Activated CD4-positive, alpha-beta T cell treated with anti-CD3 and anti-CD28 coated beads, Interleukin-2, amount 50 U/mL, for 16 hours (primary cell): ENCODE results near the gene FNBP1L.
"Not testable (repeated sequence)": the region's sequence is repeated elsewhere in the genome, so short reads cannot be mapped to it uniquely, and the experiment has no call there.

ENCODE experiments used
- DNase-seq: peaks from one replicate; pipeline ENCODE4 v3.0.0-alpha.2; 2020

FNBP1L gene

DNA sequence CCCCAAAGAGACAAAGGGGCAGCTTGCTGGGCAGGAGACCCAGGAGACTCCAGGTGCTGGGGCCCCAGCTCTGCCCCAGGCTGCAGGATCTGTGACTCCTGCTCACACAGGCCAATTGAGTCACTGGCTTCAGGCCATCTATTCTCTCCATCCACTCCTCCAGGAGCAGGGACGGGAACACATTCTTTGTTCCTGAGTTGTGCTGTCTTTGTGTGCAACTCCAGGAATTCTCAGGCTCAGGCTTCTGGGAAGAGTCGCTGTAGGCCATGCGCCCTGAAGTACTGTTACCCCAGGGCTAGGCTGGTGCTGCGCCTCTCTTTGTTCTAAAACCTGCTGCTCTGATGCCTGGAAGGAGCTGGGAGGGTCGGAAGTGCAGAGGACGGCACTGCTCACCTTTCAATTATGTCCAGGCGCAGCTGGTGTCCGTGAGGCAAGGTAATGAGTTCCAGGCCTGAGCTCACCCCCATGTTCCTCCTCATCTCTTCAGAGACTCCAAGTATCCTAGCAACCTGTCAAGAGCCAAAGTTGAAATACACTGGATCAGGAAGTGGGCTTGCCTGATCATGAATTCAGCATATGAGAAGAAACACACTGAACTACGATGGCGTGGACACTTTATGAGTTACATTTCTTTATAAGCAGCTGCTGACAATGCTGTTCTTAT is 127.8 kb downstream of the FNBP1L start:
- DNase-seq, result no peak

DNA sequence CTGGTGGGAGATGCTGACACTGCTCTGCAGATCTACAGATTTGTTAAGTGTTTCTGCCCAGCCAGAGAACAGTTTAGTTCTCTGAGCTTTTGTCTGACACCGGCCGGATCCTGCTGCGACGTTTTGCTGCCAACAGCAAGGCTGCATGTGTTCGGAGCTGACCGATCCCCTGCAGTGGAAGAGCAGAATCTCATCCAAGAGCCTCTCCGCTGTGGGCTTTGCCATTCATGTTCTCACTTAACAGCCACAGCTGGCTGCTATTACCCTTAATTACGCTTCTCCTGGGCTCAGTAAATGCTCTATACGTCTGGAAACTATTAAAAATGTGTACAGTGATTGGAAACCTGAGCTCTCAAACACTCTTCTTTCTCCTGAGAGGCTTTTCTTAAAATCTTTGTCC is 128.4 kb downstream of the FNBP1L start:
- DNase-seq, result no peak

DNA sequence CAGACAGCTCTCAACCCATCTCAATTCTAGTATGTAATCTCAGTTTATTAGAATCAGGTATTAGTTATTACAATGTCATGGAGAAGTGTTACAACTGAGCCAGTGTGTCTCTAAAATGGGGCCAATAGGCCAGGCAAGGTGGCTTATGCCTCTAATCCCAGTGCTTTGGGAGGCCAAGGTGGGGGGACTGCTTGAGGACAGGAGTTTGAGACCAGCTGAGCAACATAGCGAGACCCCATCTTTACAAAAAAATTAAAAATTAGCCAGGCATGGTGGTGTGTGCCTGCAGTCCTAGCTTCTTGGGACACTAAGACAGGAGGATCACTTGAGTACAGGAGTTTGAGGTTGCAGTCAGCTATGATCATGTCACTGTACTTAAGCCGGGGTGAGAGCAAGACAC is 128.8 kb downstream of the FNBP1L start:
- DNase-seq, result no peak

DNA sequence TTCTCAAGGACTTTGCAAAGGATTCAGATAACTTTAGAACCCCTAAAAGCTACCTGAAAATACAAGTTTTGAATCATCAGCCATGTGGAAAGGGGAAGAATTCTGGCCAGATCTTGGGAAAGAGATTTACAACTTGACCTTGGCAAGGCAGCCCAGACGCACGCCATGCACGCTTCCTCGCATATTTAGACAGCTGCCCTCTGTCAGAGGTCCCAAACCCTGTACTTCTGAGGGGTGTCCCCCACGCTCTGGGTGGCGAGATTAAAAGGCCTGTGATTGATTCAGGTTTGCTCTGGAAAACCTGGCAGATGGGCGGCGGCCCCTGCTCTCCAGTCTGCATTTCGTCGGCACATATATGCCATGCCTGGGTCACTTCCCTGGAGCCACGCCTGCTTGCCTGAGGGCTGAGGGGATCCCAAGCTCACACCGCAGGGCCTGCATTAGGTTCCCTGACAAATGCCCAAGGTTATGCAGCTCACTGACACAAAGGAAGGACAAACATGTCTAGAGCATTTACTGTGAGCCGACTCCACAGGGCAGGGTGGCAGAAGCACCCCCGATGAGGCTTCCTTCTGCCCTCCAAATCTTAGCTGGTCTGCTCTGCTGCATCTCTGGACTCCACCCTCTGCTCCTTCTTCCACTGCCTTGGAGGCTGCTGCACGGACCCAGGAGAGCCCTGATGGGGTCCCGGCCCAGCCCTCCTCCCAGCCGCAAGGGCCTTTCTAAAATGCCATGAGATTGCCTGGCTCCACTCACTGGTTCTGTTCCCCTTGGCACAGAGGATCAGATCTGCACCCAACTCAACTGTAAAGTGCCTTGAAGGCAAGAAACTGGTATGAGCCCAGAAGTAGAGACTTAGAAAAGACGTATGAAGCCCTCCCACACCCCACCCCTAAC is 129.9 kb downstream of the FNBP1L start:
- DNase-seq, result no peak

DNA sequence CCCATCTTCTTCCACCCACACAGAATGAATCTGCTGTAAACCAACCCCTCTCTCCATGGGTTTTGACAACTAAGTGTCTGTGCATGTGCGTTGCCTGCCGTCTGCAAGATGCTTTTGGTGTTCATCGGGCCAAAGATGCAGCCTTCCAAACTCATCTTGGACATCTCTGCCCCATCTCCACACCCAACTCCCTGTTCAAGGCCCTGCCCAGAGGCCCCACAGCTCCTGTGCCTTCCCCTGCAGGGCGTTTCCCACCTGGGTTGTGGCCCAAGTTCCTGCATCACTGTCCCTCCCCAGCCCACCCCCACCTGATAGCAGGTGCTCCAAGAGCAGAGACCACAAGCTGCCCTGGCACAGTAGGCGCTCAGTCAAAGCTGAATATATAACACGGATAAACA is 130.5 kb downstream of the FNBP1L start:
- no peak for DNase-seq

DNA sequence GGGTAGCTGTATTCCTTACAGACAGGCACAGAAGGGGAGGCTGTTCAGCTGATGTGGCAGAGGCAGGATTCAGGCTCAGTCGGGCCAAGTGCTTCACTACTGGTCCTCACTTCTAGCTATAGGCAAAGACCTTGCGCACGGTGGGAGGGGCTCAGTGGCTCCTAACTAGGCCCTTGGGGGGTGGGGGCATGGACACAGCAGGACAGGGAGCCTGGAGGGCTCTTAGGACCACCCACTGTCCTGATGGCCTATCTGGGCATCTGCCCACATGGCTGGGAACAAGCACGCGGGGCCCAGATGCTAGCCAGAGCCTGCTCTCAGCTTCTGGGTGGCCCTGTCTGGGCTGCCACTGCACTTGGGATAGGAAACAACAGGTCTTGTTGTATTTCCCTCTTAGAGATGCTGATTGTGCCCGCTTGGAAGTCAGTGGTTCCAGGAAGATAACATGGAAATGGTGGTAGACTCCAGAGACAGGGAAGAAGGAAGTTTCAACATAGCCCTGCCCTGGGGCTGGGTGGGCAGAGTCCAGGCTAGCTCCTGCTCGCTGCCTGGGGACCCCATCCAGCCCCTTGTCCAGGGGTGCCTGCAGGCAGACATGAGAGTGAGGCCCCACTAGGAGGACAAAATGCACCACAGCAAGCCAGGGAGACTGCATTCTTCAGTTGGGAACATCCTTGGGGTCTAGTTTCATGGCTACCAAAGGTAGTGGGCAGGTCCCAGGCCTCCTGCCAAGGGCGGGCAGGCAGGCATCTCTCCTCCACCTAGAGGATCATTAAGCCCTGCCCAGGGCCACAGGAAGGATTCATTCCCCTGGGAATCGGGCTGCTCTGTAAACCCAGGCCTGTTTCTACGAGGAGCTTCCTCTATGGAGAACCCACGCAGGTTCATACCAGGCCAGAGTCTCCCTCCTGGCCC is 131.2 kb downstream of the FNBP1L start:
- no peak for DNase-seq

DNA sequence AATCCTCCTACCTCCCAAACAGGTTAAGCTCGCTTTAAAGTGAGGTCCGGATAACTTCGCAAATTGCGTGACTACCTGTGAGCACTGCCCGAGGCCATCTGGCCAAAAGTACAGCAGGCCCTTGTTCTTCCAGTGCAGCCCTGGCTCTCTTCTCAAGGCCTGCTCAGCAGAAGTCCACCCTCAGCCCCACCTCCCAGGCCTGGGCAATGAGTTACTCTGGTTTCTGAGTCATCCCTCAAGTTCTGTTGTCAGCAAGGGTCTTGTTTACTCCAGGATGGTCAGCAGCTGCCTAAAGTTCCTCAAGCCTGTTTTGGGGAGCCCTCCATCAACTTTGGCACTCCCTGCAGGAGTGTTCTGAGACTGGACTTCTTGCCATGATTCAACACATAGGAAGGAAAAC is 132.0 kb downstream of the FNBP1L start:
- DNase-seq, result no peak

DNA sequence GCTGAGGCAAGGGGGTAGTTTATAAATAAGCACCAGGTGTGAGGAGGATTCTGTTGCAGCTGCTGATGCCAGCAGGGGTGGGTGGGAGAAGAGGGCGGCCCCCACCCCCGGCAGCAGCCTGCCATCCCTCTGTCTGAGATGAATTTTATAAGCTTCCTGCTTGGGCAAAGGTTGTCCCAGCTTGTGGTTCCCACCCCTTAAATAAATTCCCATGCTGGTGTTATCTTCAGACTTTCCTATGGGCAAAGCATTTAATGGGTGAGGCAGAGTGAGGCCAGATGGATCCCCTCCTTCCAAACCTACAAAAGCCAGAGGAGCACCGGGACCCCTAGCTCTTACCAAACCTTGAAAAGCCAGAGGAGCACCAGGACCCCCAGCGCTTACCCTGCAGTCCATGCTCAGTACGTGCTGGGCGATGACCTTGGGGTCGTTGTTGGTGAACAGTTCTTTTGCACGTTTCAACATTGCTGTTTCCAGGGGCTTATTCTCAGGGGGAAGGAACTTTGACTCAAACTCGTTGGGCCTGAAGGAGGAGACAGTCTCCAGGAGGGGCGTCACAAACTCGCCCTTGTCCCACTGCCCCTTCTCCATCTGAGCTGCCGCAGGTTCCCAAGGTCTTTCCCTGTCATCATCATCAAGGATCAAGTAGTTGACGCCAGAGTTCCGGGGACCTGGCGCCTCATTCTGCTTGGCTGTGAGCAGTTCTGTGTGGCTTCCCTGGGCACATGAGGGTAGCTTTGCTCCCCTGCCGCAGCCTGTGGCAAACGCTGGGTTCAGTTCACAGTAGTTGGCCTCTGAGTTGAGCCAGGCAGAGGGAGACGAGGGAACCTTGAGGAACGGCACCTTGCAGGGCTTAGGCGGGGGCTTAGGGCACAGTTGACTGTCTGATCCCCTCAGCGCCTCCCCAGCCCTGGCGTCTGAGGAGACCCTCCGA is 134.3 kb downstream of the FNBP1L start:
- DNase-seq, result no peak

DNA sequence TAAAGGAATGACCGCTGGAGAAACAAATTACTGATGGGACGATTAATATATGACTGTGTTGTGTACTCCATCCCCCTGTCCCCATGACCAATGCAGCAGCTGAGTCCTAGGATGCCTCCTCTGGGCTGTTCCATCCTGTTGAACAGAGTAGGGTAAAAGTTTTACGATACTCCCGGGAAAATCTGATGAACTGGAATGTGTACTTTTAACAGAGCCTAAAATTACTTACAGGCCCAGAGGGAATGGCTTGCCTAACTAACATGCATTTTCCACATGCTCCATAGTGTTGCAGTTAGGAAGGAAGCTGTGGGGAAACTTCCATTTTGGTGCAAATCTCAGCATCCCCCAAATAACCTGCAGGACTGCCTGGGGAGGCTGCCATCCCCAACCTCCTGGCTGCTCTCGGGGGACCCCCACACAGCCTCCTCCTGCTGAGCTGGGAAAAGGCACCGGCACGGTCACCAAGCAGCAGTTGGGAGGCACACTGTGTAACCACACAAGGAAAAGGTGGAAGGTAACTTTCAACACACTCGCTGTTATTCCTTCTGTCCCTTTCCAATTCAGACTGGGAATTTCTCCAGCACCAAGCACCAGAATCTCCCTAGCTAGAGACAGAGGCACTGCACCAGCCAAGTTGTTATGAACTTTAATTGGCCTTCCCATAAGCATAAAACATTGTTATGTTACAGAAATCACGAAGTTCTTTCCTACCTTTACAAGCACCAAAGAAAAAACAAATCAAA is 136.5 kb downstream of the FNBP1L start:
- no peak for DNase-seq

DNA sequence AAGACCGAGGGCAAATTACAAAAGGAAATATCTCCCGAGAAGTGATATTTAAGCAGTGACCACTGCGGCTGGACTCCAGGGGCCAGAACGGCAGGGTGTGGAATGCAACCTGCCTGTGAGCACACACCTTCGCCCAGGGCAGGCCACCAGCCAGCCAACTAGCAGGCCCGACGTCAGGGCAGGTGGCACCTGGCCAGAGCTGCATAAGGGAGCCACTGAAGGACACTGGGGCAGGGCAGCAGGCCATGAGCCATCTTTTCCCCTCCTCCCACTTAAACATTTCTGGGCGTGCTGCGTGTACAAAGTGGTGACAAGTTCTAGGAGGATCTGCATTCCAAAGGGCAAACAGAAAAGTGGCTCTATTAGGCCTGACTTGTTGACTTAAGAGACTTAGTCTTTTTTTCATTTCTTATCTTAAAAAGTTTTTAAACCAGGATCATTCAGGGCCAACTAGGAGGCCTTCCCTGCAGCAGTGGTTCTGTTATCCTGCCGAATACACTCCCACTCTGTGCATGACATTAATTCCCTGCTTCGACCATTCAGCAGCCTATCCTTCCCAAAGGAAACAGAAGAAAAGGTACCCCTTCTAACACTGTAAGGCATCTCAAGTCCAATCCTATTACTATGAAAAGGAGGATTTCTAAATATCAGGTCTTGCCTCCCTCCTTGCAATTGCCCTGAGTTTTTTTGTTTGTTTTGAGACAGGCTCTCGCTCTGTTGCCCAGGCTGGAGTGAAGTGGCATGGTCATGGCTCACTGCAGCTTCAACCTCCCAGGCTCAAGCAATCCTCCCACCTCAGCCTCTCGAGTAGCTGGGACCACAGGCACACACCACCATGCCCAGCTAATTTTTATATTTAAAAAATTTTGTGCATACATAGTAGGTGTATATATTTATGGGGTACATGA is 137.4 kb downstream of the FNBP1L start:
- DNase-seq, result no peak

DNA sequence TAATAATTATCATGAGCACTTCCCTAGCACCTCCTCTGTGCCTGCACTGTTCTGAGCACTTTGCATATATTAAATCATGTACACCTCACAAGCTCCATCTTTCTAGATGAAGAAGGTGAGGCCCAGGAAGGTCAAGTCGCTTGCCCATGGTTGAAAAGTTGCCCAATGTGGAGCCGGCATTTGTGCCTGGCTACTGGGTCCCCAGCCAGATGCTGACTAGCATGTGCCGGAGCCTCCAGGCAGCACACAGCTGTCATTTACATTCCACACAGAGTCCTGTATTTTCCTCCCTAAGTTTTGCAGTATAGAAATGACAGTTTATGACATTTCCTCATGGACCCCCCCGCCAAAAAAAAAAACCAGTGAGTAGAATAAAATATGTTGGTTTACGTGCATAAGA is 139.4 kb downstream of the FNBP1L start:
- DNase-seq, result no peak

DNA sequence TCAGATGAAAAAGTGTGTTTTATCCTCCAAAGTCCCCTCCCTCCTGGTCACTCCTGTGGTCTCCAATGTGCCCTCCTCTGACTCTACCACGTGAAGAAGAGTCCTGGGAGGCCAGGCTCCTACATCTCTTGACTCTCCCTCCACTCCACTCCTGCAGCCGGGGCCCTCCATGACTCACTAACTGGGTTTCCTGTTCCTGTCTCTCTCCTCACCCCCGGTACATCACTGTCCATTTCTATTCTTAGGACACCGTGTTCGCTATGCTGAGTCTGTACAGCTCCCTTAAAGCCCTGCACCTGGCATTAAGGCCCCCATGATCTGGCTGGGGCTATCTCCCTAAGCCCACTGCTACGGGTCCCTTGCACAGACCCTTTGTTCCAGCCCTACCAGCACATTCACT is 140.3 kb downstream of the FNBP1L start:
- peak; percentile 5 for DNase-seq

DNA sequence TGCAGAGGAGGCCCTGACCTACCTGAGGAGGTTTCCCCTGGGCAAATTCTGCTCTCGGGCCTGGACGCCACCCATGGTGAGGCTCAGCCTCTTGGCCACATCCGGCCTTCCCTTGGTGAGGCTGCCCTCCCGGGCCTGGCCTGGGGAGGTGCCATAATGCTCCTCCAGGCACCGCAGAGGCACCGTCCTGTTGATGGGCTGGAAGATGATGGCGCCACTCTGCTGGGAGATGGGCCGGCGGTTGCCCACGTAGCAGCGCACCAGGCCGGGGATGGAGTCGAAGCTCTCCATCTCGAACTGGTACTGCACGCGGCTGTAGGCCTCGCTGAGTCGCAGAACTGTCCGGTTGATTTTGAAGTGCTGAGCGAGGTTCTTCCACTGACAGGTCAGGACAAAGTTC is 141.0 kb downstream of the FNBP1L start:
- DNase-seq, result no peak

DNA sequence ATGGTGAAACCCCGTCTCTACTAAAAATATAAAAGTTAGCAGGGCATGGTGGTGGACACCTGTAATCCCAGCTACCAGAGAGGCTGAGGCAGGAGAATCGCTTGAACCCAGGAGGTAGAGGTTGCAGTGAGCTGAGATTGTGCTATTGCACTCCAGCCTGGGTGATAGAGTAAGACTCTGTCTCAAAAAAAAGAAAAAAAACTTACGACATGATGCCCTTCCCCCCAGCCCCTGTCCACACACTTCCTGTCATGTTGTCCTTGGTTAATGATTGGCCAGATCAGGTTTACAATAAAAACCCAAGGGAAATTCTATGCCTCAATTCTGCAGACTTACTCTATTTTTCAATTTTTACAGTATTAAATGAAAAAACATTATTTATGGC is 143.4 kb downstream of the FNBP1L start:
- not testable (repeated sequence) for DNase-seq

DNA sequence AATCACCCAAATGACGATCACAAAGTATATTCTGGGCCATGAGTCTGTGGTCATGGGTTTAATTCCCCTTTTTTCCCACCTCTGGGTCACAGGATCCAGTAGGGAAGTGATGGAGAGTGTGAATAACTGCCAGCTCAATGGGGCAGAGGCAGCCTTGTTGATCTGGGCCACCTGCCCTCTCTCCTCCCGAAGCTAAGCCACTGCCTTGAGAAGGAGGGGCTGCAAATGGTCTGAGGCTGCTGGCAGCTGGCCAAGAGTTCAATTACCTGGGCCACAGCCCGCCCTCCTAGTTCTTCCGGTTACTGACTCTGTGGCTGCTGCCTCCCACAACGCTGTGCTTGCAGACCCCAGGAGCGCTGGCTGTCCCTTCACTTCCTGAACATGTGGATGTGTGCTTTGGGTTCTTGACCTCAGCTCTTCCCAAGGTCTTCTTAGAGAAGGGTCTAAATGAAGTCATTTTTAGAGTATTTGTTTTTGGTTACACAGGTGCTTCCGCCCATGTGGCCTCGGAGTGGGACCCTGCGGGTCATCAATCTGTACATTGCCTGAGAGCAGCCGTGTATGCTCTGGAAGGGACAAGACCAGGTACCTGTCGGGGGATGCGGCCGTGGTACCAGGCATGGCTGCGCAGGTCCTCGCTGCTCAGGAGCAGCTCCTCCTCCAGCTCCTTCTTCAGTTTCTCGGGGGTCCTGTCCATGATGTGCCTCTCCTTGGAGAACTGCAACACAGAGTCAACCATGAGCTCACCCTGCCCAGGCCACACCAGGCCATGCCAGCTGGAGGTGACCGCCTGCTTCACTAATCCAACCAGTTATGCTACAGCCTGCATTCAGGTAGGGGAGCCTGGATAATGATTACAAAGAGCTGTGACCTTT is 144.0 kb downstream of the FNBP1L start:
- no peak for DNase-seq

DNA sequence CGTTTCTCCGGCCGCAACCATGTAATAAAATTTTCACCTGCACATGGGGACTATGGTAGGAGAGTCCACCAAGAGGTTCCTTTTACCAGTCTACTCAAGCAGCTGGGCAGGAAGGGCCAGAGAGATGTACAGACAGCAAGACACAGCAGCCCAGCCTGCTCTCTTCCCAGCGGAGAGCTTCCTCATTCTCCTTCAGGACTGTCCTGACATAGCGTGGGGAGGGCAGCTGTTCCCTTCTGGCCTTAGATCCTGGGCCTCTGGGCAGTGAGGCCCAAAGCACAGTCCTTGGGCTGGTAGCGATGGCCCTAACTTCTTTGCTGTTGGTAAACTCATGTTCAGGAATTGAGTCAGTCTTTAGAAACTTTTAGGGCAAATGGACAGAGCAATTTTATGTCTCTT is 144.6 kb downstream of the FNBP1L start:
- DNase-seq, result no peak

DNA sequence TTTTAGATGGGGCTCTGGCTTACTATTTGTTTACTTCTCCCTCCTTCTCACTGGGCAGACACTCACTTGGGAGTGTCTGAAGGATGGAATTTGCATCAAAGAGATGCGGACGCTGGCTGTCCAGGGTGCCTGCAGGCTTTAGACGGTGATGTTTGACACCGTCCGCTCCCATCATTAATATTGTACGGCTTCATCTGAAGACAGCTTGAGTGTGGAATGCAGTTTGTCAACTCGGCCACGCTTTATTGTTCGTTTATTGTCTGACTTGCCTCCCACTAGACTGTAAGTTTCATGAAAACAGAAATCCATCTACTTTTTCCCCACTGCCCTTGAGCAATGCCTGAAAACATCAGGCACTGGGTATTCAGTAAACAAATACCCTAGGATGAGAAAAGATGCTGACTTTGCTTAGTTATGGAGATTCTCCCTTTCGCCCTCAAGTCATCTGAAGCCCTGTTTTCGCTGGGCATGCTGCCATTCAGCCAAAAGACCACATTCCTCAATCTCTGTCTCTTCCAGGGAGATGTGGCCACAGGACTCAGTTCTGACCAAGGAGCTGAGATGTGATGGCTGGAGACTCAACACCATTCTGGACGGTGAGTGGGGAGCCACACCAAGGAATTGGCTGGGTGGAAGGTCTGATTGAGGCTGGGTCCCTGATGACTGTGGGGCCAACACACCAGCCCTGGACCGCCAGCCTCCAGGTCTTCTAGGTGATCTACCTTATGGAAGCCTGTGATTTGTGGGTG is 146.1 kb downstream of the FNBP1L start:
- no peak for DNase-seq

DNA sequence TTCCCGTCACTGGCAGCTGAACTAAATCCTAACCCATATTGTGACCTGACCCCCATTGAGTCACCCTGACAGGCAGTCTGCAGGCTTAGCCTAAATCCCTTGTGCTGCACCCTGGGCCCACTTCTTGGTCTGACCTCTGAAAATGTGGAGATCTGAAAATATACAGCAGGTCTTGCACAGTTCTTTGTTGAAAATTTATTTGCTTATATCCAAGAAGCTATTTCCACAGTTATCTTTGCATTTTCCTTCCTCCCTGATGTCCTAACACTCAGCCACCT is 146.6 kb downstream of the FNBP1L start:
- DNase-seq, result no peak

DNA sequence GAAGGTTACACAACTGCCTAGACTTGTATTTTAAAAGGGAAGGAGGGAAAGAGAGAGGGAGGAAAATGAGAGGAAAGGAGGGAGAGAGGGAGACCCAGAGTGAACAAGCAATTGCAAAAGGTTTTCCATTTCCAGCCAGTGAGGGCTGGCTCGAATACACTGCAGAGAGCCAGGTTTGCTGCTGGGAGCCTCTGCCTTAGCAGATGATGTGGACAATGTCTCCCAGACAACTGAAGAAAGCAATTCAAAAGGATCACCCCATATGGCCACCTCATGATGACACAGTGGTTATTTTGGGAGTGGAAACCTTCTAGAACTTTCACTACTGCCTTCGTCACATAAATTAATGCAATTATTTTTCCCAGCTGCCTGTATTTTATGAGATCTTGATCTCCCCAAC is 147.3 kb downstream of the FNBP1L start:
- no peak for DNase-seq
